ENCODE data around the gene MUC6.

MUC6 gene

DNA sequence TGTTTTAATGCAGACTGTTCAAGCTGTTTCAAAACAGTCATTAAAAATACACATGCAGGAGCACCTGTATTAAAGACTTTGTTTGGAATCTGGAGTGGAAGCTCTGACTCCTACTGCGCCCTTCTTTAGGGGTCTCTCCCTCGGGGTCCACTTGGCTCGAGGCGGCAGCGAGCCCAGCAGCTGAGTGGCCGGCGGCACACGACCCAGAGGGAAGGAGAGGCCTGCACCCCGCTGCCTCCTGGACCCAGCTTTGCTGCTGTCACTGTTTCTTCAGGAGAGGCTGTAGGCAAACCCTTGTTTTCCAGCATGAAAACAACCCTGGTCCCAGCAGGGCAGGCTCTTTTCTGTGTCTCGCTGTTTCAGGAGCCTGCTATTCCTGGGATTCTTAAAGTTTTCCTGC is 29.2 kb downstream of the MUC6 start:
- no peak for DNase-seq (ENCODE audit: low read depth)
- no peak for TF ChIP-seq CTCF (IDR thresholded peaks at IDR 0.05; ENCODE audit: control insufficient read depth, insufficient read depth, low read depth, low read length, missing control alignments)
- no peak overlapping the region for H3K4me3 ChIP-seq (ENCODE audit: control insufficient read depth, low read depth, low read length)

DNA sequence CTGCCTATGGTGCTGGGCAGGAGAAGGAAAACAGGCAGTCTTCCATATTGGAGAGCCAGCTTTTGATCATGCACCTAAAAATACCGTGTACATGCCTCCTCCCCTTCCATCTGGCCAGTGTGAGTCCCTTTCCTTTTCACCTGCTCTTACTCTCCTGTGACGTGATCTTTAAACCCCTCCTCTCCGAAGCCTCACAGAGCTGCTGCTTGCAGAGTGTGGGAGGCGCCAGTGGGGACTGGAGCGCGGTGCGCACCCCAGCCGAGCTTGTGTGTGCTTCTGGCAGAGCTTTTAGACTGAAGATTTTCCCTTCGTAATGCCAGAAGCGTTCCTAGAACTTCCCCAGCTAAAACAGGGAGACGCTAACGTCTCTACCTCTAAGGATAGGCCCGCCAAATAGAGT is 29.8 kb downstream of the MUC6 start:
- no peak for DNase-seq (ENCODE audit: low read depth)
- H3K4me3 ChIP-seq (ENCODE audit: control insufficient read depth, low read depth, low read length), result no peak overlapping the region
- TF ChIP-seq CTCF (IDR thresholded peaks at IDR 0.05; ENCODE audit: control insufficient read depth, insufficient read depth, low read depth, low read length, missing control alignments), result no peak

GRCh38 chr11:1005928-1006327 is 30.6 kb downstream of the MUC6 start:
- H3K4me3 ChIP-seq (ENCODE audit: control insufficient read depth, low read depth, low read length), result no peak overlapping the region
- TF ChIP-seq CTCF (IDR thresholded peaks at IDR 0.05; ENCODE audit: control insufficient read depth, insufficient read depth, low read depth, low read length, missing control alignments), result no peak
- no peak for DNase-seq (ENCODE audit: low read depth)

- DNase-seq (ENCODE audit: low read depth), result no peak
- TF ChIP-seq CTCF (IDR thresholded peaks at IDR 0.05; ENCODE audit: control insufficient read depth, insufficient read depth, low read depth, low read length, missing control alignments), result no peak
- no peak overlapping the region for H3K4me3 ChIP-seq (ENCODE audit: control insufficient read depth, low read depth, low read length)
Observed at GRCh38 chr11:1003159-1003558, 33.4 kb downstream of the MUC6 start.

- no peak overlapping the region for H3K4me3 ChIP-seq (ENCODE audit: control insufficient read depth, low read depth, low read length)
- DNase-seq (ENCODE audit: low read depth), result no peak
- no peak for TF ChIP-seq CTCF (IDR thresholded peaks at IDR 0.05; ENCODE audit: control insufficient read depth, insufficient read depth, low read depth, low read length, missing control alignments)
Observed at GRCh38 chr11:1002406-1002984, 34.0 kb downstream of the MUC6 start.

- no peak for TF ChIP-seq CTCF (IDR thresholded peaks at IDR 0.05; ENCODE audit: control insufficient read depth, insufficient read depth, low read depth, low read length, missing control alignments)
- H3K4me3 ChIP-seq (ENCODE audit: control insufficient read depth, low read depth, low read length), result no peak overlapping the region
- DNase-seq (ENCODE audit: low read depth), result no peak
Observed at GRCh38 chr11:1001617-1002405, 34.7 kb downstream of the MUC6 start.

Measured in AG09309 (cell line).